Activated CD4-positive, alpha-beta T cell treated with anti-CD3 and anti-CD28 coated beads, Interleukin-2, Interleukin-6, amounts not matched to agents 100 ng/mL and 50 ng/mL, durations not matched to agents 16 hours and 8 hours (primary cell): ENCODE results near the gene LYSET.
"Not testable (repeated sequence)": the region's sequence is repeated elsewhere in the genome, so short reads cannot be mapped to it uniquely, and the experiment has no call there.

Source experiments
- DNase-seq: peaks from one replicate; pipeline ENCODE4 v3.0.0-alpha.2; 2020

Gene LYSET

DNA sequence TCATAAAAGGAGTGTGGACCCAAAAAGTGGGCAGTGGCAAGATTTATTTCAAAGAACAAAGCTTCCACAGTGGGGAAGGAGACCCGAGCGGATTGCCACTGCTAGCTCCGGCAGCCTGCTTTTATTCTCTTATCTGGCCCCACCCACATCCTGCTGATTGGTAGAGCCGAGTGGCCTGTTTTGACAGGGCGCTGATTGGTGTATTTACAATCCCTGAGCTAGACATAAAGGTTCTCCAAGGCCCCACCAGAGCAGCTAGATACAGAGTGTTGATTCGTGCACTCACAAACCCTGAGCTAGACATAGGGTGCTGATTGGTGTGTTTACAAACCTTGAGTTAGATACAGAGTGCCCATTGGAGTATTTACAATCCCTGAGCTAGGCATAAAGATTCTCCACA lies 15.5 kb upstream of the LYSET start:
- DNase-seq, result not testable (repeated sequence)

GRCh38 chr14:93170141-93170540 lies 15.0 kb upstream of the LYSET start:
- not testable (repeated sequence) for DNase-seq

- DNase-seq, result no peak
Observed at GRCh38 chr14:93171376-93171775, 13.7 kb upstream of the LYSET start.

- no peak for DNase-seq
Observed at GRCh38 chr14:93173943-93174395, 11.1 kb upstream of the LYSET start.

- not testable (repeated sequence) for DNase-seq
Observed at GRCh38 chr14:93174731-93175130, 10.4 kb upstream of the LYSET start.

DNA sequence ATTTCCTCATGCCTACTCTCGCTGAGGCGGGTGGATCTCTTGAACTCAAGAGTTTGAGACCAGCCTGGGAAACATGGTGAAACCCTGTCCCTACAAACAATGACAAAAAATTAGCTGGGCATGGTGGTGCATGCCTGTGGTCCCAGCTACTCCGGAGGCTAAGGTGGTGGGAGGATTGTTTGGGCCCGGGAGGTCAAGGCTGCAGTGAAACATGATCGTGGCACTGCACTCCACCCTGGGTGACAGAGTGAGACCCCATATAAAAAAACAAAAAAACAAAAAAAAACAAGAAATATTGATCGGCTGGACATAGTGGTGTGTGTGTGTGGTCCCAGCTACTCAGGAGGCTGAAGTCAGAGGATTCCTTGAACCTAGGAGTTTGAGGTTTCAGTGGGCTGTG lies 9.6 kb upstream of the LYSET start:
- no peak for DNase-seq

DNA sequence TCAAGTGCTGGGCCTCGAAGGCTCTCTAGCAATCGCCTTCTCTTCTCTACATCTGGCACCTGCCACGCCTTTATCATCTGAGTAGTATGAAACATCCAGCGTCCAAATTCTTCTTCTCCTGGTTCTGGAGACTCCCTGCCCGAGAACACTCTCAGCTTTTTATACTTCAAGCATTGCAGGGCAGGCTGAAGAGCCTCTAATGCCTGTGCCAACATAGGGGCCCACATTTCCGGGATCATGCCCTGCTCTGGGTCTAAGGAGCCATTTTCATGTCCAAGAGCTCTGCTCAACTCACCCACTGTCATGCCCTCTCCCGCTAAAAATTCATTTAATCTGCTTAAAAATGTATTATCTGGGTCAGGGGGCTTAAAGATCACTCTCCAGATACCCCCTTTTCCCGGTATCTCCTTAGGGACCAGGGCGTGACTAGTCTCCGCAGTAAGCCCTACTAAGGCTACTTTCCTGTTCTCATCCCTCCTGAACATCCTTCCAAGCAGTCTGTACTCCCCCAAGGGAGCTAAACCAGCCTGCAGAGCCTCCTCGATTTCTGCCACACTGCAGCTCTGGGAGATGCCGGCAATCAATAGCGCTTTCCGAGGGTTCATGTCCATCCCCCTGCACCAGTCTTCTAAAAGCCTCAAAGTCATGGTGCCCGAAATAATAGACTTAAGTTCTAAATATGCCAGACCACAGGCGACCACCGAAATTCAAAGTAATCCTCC lies 1.4 kb upstream of the LYSET start:
- DNase-seq, result no peak

DNA sequence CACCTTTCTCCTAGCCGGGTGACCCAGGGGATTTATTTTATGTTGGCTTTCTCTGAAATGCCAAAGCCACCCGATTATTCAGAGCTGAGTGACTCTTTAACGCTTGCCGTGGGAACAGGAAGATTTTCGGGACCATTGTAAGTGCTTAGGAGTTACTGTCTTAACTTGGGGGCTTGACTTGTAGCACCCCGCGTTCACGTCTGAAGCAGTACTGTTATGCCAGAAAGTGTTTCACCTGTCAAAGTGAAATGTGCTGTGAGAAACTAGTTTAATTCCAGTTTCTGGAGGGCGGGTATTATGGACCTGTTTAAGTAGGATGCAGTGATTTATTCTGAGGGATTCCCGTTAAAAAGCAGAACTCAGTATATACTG lies 218 bp downstream of the LYSET start:
- no peak for DNase-seq

DNA sequence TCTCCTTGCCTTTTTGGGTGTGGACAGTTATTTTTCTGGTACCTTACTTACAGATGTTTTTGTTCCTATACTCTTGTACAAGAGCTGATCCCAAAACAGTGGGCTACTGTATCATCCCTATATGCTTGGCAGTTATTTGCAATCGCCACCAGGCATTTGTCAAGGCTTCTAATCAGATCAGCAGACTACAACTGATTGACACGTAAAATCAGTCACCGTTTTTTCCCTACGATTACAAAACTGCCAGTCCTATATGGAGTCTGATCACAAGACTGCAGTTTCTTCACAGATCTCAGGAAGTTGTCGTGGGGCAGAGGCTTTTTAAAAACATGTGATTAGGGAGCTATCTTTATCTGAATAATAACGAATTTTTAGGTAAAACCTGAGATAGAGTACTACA lies 1.3 kb downstream of the LYSET start:
- no peak for DNase-seq

DNA sequence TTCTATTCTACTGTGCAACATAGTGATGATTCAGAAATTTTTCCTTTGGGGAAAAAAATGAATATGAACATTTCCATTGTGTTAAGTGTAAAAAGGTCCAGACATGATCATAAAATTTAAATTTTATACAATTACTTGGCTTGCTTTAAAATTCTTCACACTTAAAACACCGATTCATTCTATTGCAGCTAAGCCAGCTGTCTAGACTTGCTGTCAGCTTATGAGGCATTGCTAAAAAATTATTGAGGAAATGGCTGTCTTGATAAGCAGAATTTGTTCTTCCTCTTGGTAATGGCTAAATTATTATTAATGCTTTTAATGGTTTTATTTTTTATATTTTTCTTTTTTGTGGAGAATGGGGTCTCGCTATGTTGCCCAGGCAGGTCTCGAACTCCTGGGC lies 1.8 kb downstream of the LYSET start:
- DNase-seq, result no peak

GRCh38 chr14:93195316-93195999 lies 10.3 kb downstream of the LYSET start:
- no peak for DNase-seq

GRCh38 chr14:93199031-93199430 lies 13.9 kb downstream of the LYSET start:
- DNase-seq, result no peak

DNA sequence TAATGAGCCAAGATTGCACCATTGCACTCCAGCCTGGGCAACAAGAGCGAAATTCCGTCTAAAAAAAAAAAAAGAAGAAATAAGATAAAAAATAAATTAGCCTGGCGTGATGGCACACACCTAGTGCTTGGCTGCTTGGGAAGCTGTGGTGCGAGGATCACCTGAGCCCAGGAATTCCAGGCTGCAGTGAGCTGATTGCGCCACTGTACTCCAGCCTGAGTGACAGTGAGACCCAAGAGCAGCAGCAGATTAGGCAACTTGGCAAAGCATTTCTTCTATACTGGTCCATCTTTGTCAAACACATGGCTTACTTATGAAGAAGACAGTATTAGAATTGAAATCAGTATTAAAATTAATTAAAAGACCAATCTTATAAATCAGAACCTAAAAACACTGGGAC lies 15.4 kb downstream of the LYSET start:
- DNase-seq, result no peak

DNA sequence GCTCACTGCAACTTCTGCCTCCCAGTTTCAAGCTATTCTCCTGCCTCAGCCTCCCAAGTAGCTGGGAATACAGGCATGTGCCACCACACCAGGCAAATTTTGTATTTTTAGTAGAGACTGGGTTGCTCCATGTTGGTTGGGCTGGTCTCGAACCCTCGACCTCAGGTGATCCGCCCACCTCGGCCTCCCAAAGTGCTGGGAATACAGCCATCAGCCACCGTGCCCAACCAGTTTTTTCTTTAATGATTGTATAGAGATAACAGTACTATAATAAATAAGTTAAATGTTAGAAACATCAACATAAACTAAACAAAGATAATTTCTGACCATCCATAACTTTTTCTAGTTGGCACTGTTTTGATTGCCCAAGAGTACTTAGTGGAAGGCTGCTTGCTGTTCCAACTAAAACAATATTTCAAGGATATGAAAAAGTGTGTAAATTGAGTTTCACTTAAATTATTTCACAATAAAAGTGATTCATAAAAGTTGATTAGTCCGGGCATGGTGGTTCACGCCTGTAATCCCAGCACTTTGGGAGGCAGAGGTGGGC lies 16.1 kb downstream of the LYSET start:
- DNase-seq, result no peak

GRCh38 chr14:93206793-93207467 lies 21.8 kb downstream of the LYSET start, which contains the start of the genes GON7 and UBR7:
Gene GON7 (minus strand): TSS chr14:93207065. CDS start chr14:93207037, 28 bp downstream.
Gene UBR7 (plus strand): TSS chr14:93207256. CDS start chr14:93207292, 36 bp downstream.
- DNase-seq, result peak; percentile 96

DNA sequence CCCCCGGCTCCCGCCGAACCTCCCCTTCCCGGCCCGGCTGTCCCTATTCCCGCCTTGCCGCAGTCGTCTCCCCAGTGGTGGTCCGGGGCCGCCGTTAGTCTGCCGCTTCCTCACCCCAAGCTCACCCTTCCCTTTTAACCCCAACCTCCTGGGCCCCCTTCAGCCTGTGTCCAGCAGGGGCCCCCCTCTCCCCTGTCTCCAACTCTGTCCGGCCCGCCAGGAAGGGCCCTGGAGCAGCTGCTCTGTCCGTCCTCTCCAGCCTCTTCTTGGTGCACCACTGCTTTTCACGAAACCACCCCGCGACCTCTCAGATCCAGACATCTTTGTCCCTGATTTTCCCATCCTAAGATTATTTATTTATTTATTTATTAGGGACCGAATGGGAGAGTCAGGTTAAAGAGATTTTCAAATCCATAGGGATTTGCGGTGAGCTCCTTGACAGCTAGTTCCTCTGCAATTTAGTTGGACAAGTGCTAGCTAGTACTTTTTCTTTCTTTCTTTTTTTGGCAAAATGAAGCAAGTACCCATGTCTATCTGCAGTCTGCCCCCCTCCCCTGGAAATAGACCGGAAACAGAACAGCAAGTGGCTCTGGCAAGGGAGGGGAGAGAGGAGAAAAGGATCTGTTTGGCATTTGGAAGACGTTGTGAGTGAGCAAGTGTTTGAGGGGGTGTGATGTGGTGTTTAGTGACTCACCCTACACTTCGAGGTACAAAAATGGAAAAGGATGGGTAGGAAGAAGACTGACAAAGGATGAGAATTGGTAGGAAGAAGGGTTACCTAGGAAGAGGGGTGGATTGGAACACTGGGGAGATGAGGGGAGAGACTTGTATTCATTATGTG lies 22.6 kb downstream of the LYSET start:
- peak; percentile 49 for DNase-seq

GRCh38 chr14:93212432-93212831 lies 27.3 kb downstream of the LYSET start:
- no peak for DNase-seq

- no peak for DNase-seq
Observed at GRCh38 chr14:93214598-93214997, 29.5 kb downstream of the LYSET start.

DNA sequence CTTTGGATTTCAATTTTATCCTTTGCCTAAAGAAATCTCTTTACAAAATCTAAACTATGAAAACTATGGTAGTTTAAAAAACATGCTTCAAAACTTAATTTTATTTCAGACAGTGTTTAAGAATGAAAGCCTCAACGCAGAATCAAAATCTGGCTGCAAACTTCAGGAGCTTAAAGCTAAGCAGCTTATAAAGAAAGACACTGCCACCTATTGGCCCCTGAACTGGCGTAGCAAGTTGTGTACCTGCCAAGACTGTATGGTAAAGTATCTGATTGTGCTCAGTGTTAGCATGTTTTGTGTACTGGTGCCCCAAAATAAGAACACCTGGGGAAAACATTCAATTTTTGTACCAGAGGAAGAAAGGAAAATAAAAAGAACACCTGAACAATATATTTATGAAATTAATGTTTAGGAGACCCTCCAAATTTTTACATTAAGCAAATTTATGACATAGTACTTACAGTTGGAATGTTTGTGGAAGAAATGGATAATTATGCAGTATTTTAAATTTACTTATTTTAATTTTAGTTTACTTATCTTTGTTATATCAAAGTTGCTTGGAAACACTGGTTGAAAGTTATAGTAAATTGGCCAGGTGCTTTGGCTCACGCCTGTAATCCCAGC lies 34.1 kb downstream of the LYSET start:
- peak; percentile 53 for DNase-seq

DNA sequence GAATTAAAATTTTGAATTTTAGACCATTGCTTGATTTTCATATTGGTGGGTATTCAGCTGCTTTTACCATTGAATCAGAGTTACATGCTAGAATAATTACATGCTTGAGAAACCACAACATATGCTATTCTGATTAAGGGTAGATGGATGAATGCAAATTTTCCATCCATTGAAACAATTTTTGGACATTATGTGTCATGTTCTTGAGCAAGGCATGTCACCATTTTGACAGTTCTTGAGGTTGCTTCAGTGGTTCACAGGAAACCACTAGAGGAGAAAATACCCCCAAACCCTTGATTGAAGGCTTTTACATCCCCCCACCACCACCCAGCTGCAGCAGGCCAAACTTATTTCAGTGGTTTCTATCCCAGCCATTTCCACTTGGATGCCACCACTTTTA lies 35.4 kb downstream of the LYSET start:
- DNase-seq, result no peak

DNA sequence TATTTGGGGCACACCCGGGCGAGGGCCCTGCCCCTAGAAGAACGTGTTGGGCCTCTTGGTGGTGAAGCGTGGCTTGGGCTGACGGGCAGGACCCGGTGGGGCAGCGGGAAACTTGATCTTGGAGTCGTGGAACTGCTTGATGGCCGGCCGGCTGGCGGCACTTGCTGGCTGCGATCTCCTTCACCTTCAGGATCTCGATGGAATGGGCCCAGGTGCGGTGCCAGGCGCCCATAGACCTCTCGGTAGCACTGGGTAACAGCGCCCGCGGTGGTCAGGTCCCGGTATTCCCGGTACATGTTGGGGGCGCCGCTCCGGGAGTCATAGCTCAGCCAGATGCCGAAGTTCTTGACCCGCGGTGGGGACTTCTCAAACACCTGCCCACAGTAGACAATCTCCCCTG lies 38.4 kb downstream of the LYSET start:
- no peak for DNase-seq

- DNase-seq, result no peak
Observed at GRCh38 chr14:93228550-93228949, 43.4 kb downstream of the LYSET start.
